PFSK-1 (cell line): Measurements from ENCODE around the gene GIPC1.

Source experiments
- FOXP2 ChIP-seq: optimal IDR thresholded peaks from 2 replicates; pipeline ENCODE3; 2011; ENCODE audit warnings: borderline replicate concordance, control low read depth, inconsistent platforms; ENCODE audit not compliant: insufficient read depth; ENCODE audit errors: extremely low read length, extremely low read depth
- POLR2AphosphoS5 ChIP-seq: IDR thresholded peaks from 2 replicates; pipeline ENCODE4 v1.6.1; 2012; ENCODE audit warnings: low read depth, mild to moderate bottlenecking, control low read depth, low read length, moderate library complexity
- SIN3A ChIP-seq: IDR thresholded peaks from 2 replicates; pipeline ENCODE4 v1.6.1; 2012; ENCODE audit warnings: mild to moderate bottlenecking, low read length, moderate library complexity, borderline replicate concordance; ENCODE audit not compliant: insufficient read depth
- TAF1 ChIP-seq: IDR thresholded peaks from 2 replicates; pipeline ENCODE4 v1.6.1; 2012; ENCODE audit warnings: low read length, control low read depth, borderline replicate concordance; ENCODE audit not compliant: insufficient read depth
- TF ChIP-seq, protein P1 (sequence below), 2 experiments: IDR thresholded peaks; 2 replicates each; pipeline versions ENCODE4 v1.6.1 to v1.8.0; 2011 to 2012; ENCODE audit warnings: low read depth in 2 of 2, low read length in 2 of 2, control low read depth in 1 of 2, inconsistent platforms in 1 of 2, mild to moderate bottlenecking in 1 of 2, moderate library complexity in 1 of 2; ENCODE audit not compliant: insufficient read depth in 1 of 2

The GIPC1 gene

DNA sequence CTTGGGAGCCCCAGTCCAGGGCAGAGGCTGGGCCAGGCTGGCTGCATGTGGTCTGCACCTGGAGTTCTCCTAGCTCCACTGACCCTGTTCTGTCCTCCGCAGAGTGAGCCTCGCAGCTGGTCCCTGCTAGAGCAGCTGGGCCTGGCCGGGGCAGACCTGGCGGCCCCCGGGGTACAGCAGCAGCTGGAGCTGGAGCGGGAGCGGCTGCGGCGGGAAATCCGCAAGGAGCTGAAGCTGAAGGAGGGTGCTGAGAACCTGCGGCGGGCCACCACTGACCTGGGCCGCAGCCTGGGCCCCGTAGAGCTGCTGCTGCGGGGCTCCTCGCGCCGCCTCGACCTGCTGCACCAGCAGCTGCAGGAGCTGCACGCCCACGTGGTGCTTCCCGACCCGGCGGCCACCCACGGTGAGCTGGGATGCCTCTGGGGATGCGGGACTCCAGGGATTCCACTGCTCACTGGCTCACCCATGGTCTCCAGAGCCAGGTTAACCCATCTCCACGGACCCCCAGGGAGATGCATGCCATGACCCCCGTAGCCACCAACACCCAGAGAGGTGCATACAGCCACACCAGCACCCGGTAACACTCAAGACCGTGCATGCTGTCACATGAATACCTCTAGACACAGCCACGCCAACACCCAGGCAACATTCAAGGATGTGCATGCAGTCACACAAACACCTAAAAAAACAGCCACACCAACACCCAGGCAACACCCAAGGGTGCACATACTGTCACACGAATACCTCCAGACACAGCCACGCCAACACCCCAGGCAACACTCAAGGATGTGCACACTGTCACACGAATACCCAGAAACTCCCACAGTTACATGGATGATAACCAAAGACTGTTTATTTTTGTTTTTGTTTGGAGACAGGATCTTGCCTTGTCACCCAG lies 54.6 kb downstream of the GIPC1 start:
- TF ChIP-seq TAF1 = no peak
- no peak for TF ChIP-seq POLR2AphosphoS5
- TF ChIP-seq, protein P1, sequence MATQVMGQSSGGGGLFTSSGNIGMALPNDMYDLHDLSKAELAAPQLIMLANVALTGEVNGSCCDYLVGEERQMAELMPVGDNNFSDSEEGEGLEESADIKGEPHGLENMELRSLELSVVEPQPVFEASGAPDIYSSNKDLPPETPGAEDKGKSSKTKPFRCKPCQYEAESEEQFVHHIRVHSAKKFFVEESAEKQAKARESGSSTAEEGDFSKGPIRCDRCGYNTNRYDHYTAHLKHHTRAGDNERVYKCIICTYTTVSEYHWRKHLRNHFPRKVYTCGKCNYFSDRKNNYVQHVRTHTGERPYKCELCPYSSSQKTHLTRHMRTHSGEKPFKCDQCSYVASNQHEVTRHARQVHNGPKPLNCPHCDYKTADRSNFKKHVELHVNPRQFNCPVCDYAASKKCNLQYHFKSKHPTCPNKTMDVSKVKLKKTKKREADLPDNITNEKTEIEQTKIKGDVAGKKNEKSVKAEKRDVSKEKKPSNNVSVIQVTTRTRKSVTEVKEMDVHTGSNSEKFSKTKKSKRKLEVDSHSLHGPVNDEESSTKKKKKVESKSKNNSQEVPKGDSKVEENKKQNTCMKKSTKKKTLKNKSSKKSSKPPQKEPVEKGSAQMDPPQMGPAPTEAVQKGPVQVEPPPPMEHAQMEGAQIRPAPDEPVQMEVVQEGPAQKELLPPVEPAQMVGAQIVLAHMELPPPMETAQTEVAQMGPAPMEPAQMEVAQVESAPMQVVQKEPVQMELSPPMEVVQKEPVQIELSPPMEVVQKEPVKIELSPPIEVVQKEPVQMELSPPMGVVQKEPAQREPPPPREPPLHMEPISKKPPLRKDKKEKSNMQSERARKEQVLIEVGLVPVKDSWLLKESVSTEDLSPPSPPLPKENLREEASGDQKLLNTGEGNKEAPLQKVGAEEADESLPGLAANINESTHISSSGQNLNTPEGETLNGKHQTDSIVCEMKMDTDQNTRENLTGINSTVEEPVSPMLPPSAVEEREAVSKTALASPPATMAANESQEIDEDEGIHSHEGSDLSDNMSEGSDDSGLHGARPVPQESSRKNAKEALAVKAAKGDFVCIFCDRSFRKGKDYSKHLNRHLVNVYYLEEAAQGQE (IDR thresholded peaks at IDR 0.05; ENCODE audit: insufficient read depth in 1 of 2, low read depth in 2 of 2, low read length in 2 of 2) = no peak
- no peak for TF ChIP-seq FOXP2
- no peak for TF ChIP-seq SIN3A

DNA sequence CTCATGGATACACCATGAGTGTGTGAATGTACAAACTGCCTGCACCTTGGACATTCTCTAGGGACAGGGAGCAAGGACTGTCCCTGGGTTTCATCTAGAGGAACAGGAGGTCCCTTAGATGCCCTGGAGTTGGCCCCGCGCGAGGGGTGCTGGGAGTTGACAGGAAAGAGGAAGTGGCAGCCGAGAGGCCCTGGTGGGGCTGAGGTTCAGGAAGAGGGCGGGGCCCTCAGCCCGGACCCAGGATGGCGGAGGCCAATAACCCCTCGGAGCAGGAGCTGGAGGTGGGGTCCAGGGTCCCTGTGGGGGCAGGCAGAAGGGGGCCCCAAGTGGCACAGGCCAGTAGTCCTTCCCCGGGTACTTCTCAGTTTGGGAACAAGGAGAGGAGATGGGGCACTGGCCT lies 55.9 kb downstream of the GIPC1 start:
- TF ChIP-seq, protein P1 (IDR thresholded peaks at IDR 0.05; ENCODE audit: insufficient read depth in 1 of 2, low read depth in 2 of 2, low read length in 2 of 2) = no peak
- TF ChIP-seq TAF1 (no peak), POLR2AphosphoS5 (no peak), SIN3A (no peak), FOXP2 (no peak)

DNA sequence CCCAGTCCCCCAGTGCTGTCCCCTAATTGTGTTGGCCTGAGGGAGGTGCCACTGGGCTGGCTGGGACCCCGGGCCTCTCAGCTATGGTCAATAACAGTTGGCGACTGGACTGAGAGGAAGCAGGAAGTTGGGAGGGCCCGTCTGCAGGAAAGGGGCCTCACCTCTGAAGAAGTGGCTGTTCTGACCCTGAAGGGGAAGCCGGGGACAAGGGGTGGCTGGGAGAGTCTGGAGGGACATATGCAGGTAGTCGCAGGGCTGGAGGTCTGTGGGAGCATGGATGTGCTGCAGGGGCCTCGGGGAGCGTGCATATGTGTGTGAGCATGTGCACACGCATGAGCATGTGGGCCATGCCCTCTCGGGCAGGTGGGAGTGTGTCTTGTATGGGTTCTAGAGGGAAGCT lies 56.9 kb downstream of the GIPC1 start:
- TF ChIP-seq SIN3A = no peak
- TF ChIP-seq FOXP2 = no peak
- TF ChIP-seq POLR2AphosphoS5 = no peak
- TF ChIP-seq, protein P1 (IDR thresholded peaks at IDR 0.05; ENCODE audit: insufficient read depth in 1 of 2, low read depth in 2 of 2, low read length in 2 of 2) = no peak
- TF ChIP-seq TAF1 = no peak

DNA sequence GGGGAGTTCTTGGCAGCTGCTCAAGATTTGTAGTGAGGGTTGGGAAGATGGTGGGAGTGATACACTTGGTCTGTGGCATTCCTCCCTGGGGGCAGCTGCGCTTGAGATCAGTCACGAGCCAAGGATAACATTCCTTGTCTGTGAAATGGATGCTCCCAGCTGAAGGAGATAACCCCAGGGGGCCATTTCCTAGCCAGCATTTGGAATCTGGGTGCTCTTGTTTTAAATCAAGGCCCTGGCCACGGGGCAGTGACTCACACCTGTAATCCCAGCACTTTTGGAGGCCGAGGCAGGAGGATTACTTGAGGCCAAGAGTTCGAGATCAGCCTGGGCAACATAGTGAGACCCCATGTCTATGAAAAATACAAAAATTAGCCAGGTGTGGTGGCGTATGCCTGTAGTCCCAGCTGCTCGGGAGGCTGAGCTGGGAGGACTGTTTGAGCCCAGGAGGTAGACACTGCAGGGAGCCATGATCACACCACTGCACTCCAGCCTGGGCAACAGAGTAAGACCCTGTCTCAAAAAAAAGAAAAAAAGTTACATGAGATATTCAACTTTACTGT lies 58.3 kb downstream of the GIPC1 start:
- TF ChIP-seq POLR2AphosphoS5 (no peak), FOXP2 (no peak), TAF1 (no peak), SIN3A (no peak)
- TF ChIP-seq, protein P1 (IDR thresholded peaks at IDR 0.05; ENCODE audit: insufficient read depth in 1 of 2, low read depth in 2 of 2, low read length in 2 of 2) = no peak
